AG04449 (cell line): Measurements from ENCODE around the gene URAD.

Experiments
- CTCF ChIA-PET: fragments of 350-600 bp; formaldehyde crosslinking; extraction: SDS; loops from one replicate; lab custom pipeline; 2021; ENCODE audit warnings: antibody characterized with exemption; lab: Yijun Ruan, JAX
- POLR2A ChIA-PET: fragments of 400-600, 350-600 bp; formaldehyde crosslinking; extraction: SDS; loops from one replicate; lab custom pipeline; 2020; ENCODE audit warnings: antibody characterized with exemption, inconsistent platforms; lab: Yijun Ruan, JAX
- DNase-seq: peaks from one replicate; pipeline ENCODE4 v3.0.0-alpha.2; 2010; ENCODE audit warnings: low read depth, low spot score
- H3K4me3 ChIP-seq: 2 replicates; pipeline ENCODE4 v1.5.1; 2011; ENCODE audit warnings: low read depth, mild to moderate bottlenecking, control low read depth, low read length
- CTCF ChIP-seq: IDR thresholded peaks from one replicate; pipeline ENCODE4 v1.5.1; 2011; ENCODE audit warnings: mild to moderate bottlenecking, moderate library complexity, low read length, control low read depth, inconsistent platforms; ENCODE audit not compliant: insufficient read depth; ENCODE audit errors: missing control alignments

URAD gene

GRCh38 chr13:28031220-28031895 is 42.9 kb upstream of the URAD start:
- ChIA-PET CTCF (interaction anchor here (1.2 kb wide), 1 partner anchor 14 kb away, joined by 4 read pairs; no protein-coding TSS in a partner anchor), POLR2A (no interaction called here)
- no peak for TF ChIP-seq CTCF
- no peak for DNase-seq
- H3K4me3 ChIP-seq: no peak overlapping the region

- no peak overlapping the region for H3K4me3 ChIP-seq
- POLR2A ChIA-PET: no interaction called here
- CTCF ChIA-PET: interaction anchor here (0.6 kb wide), 1 partner anchor 15 kb away, joined by 3 read pairs; no protein-coding TSS in a partner anchor
- no peak for TF ChIP-seq CTCF
- DNase-seq: no peak
Observed at GRCh38 chr13:28027607-28028364, 39.3 kb upstream of the URAD start.

- ChIA-PET POLR2A (no interaction called here), CTCF (no interaction called here)
- DNase-seq: no peak
- no peak for TF ChIP-seq CTCF
- H3K4me3 ChIP-seq: no peak overlapping the region
Observed at GRCh38 chr13:28027071-28027470, 38.6 kb upstream of the URAD start.

- ChIA-PET CTCF (no interaction called here), POLR2A (no interaction called here)
- DNase-seq: no peak
- no peak for TF ChIP-seq CTCF
- H3K4me3 ChIP-seq: no peak overlapping the region
Observed at GRCh38 chr13:28026508-28026907, 38.0 kb upstream of the URAD start.

GRCh38 chr13:28022848-28023518 is 34.5 kb upstream of the URAD start:
- TF ChIP-seq CTCF: no peak
- H3K4me3 ChIP-seq: no peak overlapping the region
- ChIA-PET POLR2A (no interaction called here), CTCF (no interaction called here)
- DNase-seq: no peak

- POLR2A ChIA-PET: no interaction called here
- no peak for DNase-seq
- CTCF ChIA-PET: no interaction called here
- TF ChIP-seq CTCF: no peak
- no peak overlapping the region for H3K4me3 ChIP-seq
Observed at GRCh38 chr13:28014301-28014700, 25.8 kb upstream of the URAD start.
